ENCODE measurements around the gene SYVN1. TPM values are rescaled to one million over a fixed set of nuclear protein-coding genes. Genes with fewer than 3 reads are reported as not detected.
A peak's percentile ranks its signal among the peaks of the same experiment; 100 is the strongest.

Gene SYVN1
- total RNA-seq, 1 donor from 2014 or later = 232 TPM

- Mint-ChIP-seq H3K36me3 (ENCODE audit: low read depth) (peaks cover 75% of the 10 kb centered on the region), H3K9me3 (no peaks in the 10 kb centered on the region), H3K4me1 (peaks cover 67% of the 10 kb centered on the region), H3K27ac (peak overlapping the region; percentile 99), H3K27me3 (no peaks in the 10 kb centered on the region), H3K4me3 (peak overlapping the region; percentile 99)
- DNase-seq (peak; percentile 67), ATAC-seq (ENCODE audit: low read depth) (peak; percentile 56)
- ChIA-PET CTCF (interaction anchor here (0.9 to 8.6 kb wide), 8 partner anchors 11 to 130 kb away, joined by 3 to 54 read pairs (median 9); partner anchors contain the start of genes CAPN1, FAU, MRPL49 and POLA2), POLR2A (interaction anchor here (0.5 to 13.5 kb wide), 20 partner anchors 12 to 920 kb away, joined by 3 to 546 read pairs (median 5); partner anchors contain the start of genes ARL2, CAPN1, FAU and MALAT1)
- no peak for TF ChIP-seq CTCF (IDR thresholded peaks at IDR 0.05)
- intact Hi-C loops (cut with micrococcal nuclease) = loop anchor here (1.0 to 5.0 kb wide), 8 partner anchors 10 to 440 kb away; partner anchors contain the start of genes ATG2A, CAPN1, DPF2 and FAM89B
These were observed 1.9 kb downstream of the SYVN1 start for GRCh38 chr11:65132238-65132987.

GRCh38 chr11:65131895-65132237 is 2.5 kb downstream of the SYVN1 start:
- H3K4me3 Mint-ChIP-seq = peak overlapping the region; percentile 99
- ChIA-PET CTCF (interaction anchor here (0.9 to 8.6 kb wide), 7 partner anchors 11 to 130 kb away, joined by 3 to 54 read pairs (median 7); partner anchors contain the start of genes CAPN1, FAU, MRPL49 and POLA2), POLR2A (interaction anchor here (0.8 to 13.5 kb wide), 18 partner anchors 13 to 728 kb away, joined by 3 to 546 read pairs (median 6); partner anchors contain the start of genes ARL2, CAPN1, FAU and MALAT1)
- DNase-seq (no peak), ATAC-seq (ENCODE audit: low read depth) (no peak)
- H3K27ac Mint-ChIP-seq = peak overlapping the region; percentile 99
- no peaks in the 10 kb centered on the region for H3K9me3 Mint-ChIP-seq
- H3K4me1 Mint-ChIP-seq = peaks cover 63% of the 10 kb centered on the region
- H3K36me3 Mint-ChIP-seq (ENCODE audit: low read depth) = peaks cover 80% of the 10 kb centered on the region
- no peak for TF ChIP-seq CTCF (IDR thresholded peaks at IDR 0.05)
- no peaks in the 10 kb centered on the region for H3K27me3 Mint-ChIP-seq
- intact Hi-C loops (cut with micrococcal nuclease) = loop anchor here (1.0 to 5.0 kb wide), 8 partner anchors 10 to 440 kb away; partner anchors contain the start of genes ATG2A, CAPN1, DPF2 and FAM89B

- DNase-seq (no peak), ATAC-seq (ENCODE audit: low read depth) (no peak)
- ChIA-PET CTCF (interaction anchor here (1.0 to 8.6 kb wide), 7 partner anchors 10 to 131 kb away, joined by 3 to 54 read pairs (median 13); partner anchors contain the start of genes CAPN1, FAU, MRPL49 and POLA2), POLR2A (interaction anchor here (1.0 to 13.5 kb wide), 12 partner anchors 14 to 439 kb away, joined by 3 to 546 read pairs (median 6); partner anchors contain the start of genes CAPN1, FAU, MAP4K2 and MRPL49)
- Mint-ChIP-seq H3K27ac (peak overlapping the region; percentile 99), H3K27me3 (no peaks in the 10 kb centered on the region), H3K4me1 (peaks cover 61% of the 10 kb centered on the region), H3K36me3 (ENCODE audit: low read depth) (peaks cover 84% of the 10 kb centered on the region), H3K9me3 (no peaks in the 10 kb centered on the region), H3K4me3 (peak overlapping the region; percentile 99)
- no peak for TF ChIP-seq CTCF (IDR thresholded peaks at IDR 0.05)
- intact Hi-C loops (cut with micrococcal nuclease) = loop anchor here (5.0 kb wide), 3 partner anchors 201 to 441 kb away; partner anchors contain the start of genes DPF2, FAM89B, SF1 and ZNRD2
These were observed 2.9 kb downstream of the SYVN1 start for GRCh38 chr11:65131417-65131776.

- H3K9me3 Mint-ChIP-seq = no peaks in the 10 kb centered on the region
- intact Hi-C loops (cut with micrococcal nuclease) = loop anchor here (5.0 kb wide), 3 partner anchors 201 to 441 kb away; partner anchors contain the start of genes DPF2, FAM89B, SF1 and ZNRD2
- peak overlapping the region; percentile 74 for H3K4me3 Mint-ChIP-seq
- ChIA-PET POLR2A (interaction anchor here (1.0 to 13.5 kb wide), 14 partner anchors 13 to 1327 kb away, joined by 3 to 546 read pairs (median 6); partner anchors contain the start of genes CAPN1, FAU, MAP4K2 and MRPL49), CTCF (interaction anchor here (1.0 to 8.6 kb wide), 7 partner anchors 10 to 95 kb away, joined by 3 to 54 read pairs (median 13); partner anchors contain the start of genes CAPN1, FAU, MRPL49 and TM7SF2)
- DNase-seq = no peak
- ATAC-seq (ENCODE audit: low read depth) = no peak
- H3K4me1 Mint-ChIP-seq = peaks cover 56% of the 10 kb centered on the region
- H3K27ac Mint-ChIP-seq = peak overlapping the region; percentile 99
- no peaks in the 10 kb centered on the region for H3K27me3 Mint-ChIP-seq
- peaks cover 88% of the 10 kb centered on the region for H3K36me3 Mint-ChIP-seq (ENCODE audit: low read depth)
- TF ChIP-seq CTCF (IDR thresholded peaks at IDR 0.05) = no peak
These were observed 3.5 kb downstream of the SYVN1 start for GRCh38 chr11:65130631-65131416.
